Non-pigmented ciliary epithelial cell (primary cell): ENCODE results near the gene NEURL3.

Experiments
- DNase-seq: peaks from one replicate; pipeline ENCODE4 v3.0.0-alpha.2; 2010; ENCODE audit warnings: low read depth

NEURL3 gene

DNA sequence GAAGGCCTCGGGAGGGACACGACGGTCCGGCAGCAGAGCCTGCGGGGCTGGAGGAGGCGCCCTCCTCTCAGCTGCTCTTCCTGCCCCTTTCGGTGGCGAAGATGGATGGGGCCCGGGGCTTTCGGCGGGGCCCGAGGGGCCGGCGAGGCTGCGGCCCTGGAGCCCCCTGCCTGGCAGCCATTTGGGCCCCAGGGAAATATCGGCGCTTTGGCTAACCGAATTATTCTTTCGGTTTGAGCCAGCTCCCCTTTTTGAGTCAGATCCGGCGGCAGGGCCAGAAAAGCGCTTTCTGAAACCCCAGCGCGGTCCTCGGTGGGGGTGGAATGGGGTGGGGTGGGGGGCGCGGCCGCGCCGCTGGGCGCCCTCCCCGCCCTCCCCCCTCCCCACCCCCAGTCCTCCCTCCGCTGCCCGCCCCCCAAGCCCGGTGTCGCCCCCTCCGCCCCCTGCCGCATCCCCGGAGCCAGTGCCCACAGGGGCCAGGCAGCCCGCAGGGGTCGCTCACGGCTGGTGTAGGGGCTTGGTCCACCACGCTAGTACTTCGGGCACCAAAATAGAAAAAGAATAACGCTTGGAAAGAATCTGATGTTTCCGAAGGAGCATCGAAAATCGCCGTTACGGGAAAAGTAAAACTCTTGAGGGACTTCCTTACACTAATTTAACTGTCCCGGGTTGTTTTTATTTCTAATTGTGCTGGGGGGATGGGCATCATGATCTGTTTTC, 22.3 kb upstream of the NEURL3 start:
- DNase-seq: no peak

DNA sequence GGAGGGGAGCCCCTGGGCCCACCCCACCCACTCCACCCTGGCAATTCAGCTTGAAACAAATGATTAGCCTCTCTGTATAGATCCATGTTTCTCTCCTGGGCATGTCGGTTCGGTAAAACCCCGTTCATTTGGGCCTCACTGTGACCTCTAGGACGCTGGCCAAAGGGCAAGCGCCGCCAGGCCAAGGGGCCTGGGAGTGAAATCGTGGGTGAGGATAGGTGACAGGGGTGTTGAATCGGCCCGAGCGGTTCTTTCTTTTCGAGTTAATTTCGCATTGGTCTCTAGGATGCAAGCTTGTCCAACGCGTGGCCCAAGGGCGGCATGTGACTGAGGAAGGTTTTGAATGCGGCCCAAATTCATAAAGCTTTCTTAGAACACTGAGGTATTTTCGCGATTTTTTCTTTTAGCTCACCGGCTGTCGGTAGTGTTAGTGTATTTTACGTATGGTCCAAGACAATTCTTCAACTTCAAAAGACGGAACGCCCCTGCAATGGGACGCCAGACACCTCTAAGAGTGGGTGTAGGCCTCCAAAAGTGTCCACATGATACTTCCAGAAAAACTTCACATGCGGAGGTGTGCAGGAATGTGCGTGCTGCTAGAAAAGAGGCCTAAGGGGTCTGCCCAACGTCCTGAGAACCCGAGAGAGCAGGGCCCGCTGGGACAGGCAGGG, 21.6 kb upstream of the NEURL3 start:
- no peak for DNase-seq

DNA sequence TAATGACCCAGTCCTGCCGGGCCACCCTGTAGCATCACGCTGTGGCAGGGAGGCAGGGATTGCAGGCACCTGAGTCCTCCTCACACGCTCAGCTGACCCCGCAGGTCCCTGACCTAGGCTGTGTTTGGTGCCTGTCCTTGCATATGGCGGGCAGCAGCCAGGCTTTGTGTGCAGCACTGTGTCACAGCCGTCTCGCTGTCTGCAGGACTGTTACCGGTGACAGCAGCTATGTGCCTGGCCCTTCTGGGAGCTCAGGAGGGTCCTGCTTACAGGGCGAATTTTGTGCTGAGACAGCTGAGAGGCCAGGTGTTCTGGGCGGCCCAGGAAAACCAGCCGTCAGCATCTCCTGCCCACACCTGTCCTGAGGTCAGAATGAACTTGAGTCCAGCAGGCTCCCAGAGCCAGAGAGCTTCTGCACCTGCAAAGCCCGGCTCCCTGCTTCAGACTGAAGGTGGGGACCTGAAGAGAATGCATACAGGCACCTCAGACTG, 21.0 kb upstream of the NEURL3 start:
- DNase-seq: no peak

DNA sequence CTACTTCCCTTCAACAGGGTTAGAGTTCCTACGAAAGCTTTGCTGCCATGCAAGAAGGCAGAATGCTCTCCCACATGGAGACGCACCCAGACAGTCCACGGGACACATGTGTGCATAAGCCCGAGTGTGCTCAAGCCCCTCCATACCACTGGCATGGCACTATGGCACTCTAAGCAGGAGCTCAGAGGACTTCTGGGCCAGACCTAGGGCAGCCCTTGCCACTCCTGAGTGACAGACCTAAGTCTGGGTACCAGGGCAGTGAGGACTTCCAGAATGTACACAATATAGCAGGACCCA, 20.0 kb upstream of the NEURL3 start:
- DNase-seq: no peak

DNA sequence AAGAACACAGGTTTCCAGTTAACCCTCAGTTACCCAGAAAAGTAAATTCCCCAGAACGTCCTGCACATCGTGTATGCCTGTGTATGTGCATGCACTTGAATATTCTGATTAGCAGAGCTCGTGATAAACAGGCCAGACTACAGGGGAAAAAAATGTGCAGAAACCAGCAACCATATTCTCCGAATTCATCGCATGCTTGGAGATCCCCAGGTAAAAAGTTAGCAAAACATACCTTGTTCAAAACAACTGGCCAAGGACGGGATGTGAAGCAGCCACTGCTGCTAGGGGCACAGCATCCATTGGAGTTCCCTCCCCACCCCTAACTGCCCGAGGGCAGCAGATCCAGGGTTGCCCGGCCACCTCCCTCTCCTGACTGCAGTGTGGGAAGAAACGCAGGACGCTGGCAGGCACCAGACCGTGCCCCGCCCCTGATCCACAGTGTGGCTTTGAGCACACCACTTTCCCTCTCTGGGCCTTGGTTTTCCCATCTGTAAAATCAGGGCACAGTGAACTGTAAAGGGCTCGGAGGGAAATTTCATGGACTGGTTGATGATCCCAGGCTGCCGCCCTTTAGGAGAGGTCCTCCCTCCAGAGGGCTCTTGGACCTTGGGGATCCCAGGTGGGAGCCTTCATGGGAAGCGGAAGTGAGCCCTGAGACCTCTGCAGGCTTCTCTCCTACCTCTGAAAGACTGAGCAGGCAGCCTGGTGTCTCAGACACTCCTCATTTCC, 19.5 kb upstream of the NEURL3 start:
- no peak for DNase-seq

DNA sequence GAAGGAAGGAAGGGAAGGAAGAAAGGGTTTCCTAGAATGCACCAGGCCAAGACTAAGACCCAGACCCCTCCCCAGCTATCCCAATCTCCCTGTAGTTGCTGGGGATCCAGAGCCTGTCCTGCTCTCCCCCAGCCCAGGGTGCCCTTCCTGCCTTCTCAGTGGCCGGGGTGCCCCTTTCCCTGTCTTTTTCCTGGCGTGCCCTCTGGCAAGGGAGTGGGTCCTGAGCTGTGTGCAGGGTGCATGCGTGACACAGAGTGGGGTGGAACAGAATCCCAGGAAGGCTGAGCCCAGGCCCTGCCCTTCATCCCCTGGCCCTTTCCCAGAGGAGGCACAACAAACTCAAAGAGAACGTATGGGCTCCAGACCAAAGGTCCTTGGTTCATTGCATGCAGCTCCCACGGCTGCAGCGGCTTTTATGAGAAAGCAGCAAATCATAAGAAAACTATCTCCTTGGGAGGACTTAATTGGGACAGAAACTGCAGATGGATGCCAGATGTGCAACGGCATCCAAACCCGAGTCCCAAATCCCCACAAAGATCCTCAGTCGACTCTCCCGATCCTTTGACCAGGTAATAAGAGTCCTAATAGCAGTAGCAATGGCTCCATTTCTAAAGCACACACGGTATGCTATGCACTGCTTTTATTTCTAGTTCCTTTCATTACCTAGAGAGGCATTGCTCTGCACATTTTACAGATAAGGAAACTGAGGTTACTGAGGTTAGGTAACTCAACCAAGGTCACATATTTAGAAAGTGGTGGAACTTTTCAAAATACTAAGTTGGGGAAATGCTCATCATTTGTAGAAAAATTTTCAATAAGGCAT, 18.7 kb upstream of the NEURL3 start:
- no peak for DNase-seq

DNA sequence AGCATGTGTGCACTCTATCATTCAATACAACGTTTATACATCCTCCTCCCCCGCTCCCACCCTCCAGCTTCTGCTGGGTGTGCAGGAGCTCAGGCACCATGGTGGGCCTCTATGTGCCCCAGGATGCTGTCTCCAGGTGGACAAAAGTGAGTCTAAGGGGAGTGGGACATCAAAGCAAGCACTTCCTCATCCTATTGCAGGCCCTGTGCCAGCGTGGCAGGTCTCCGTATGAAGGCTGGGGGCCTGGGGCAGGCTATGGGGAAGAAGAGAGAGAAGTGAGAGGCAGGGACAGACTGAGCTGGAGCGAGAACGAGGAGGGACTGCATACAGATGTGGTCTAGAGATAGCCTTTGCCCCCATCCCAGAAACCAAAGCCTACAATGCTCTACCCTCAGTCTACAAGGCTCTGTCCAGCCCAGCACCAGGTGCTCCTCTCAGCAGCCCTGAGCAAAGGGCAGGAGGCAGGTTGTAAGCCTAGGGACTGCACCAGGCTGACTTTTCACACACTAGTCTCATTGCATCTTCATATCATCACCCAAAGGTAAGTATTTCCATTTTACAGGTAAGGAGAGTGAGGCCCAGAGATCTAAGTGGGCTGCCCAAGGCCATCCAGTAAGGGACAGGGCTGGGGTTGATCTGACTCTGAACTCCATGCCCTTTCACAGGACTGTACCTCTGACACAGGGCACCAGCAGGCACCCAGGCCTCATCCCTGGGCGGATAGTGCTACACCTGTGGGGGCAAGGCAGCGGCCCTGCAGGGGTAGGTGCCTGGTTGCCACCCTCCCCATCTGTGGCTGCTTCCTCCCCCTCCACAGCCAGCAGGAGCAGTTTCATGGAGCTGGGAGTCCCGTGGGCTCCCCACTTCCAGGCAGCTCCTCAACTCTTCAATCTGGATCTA, 17.4 kb upstream of the NEURL3 start:
- DNase-seq: no peak

DNA sequence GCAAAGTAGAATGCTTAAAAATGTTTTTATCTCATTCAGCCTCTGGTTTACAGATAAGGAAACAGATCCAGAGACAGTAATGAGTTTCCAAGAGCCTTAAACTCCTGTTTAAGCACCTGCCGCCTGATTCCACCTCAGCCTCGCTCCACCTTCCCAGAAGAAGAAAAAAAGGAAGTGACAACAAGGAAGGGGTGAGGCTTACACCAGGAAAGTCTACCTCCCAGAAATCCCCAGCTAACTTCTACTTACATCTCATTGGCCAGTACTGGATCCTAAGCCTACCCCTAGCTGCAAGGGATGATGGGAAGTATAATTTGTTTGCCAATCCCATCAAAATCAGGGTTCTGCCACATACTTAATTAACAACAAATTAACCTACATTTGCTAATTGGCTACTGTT, 16.1 kb upstream of the NEURL3 start:
- no peak for DNase-seq

DNA sequence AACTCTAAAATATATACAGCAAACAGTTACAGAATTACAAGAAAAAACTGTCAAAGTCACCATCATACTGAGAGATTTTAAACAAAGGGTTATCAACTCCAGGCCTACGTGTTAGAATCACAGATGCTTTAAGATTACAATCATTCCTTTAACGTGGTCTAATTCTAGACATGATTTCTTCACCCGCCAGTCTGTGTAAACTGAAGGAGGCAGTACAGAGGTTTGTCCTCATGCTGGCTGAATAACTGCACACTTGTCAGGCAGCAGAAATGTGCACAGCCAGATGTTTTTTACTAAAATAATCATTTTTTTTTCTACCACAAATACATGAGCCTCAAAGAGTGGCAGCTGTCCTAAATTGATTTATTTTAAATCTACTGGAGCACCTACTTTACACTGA, 15.5 kb upstream of the NEURL3 start:
- no peak for DNase-seq

DNA sequence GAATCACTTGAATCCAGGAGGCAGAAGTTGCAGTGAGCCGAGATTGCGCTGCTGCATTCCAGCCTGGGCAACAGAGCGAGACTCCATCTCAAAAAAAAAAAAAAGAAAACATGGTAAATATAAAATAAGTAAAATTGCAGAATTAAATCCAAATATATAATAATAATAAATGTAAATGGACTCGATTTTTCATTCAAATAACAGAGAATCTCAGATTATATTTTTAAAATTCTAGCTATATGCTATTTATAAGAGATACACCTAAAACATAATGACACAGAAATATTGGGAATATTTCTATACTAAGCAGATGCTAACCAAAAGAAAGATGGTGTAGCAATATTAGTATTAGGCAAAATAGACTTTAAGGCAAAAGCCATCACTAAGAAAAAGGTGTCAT, 15.1 kb upstream of the NEURL3 start:
- DNase-seq: no peak

DNA sequence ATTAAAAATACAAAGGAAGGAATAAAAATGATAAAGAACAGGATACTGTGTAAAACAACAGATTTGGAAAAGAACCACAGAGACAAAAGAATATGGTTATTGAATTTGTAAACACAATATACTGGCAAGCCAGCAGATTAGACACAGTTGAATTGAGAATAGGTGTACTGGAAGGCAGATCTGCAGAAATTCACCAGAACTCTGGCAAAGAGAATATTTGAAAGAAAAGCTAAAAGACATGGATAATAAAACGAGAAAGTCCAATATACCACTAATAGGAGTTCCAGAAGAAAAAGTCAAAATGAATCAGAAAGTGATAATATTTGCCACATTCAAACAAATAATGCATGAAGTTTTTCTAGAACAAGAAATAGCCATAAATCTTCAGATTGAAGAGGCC, 11.9 kb upstream of the NEURL3 start:
- no peak for DNase-seq

DNA sequence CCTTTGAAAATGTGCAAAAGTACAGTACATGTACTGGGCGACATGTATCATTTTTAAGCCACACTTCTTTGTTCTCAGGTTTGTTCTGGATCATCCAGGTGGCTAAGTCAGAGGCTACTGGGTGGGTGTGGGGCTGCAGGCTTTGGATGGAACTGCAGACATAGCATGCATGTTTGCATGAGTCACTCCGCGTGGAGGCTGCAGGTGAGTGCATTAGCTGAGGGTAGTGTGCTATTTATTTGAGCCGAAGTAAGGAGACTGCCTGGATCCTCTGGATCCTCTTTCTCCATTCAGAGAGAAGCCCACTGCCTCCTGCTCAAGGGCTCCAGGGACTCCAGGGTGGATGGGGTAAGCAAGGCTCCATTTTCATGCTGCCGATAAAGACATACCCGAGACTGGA, 9.4 kb upstream of the NEURL3 start:
- DNase-seq: no peak

DNA sequence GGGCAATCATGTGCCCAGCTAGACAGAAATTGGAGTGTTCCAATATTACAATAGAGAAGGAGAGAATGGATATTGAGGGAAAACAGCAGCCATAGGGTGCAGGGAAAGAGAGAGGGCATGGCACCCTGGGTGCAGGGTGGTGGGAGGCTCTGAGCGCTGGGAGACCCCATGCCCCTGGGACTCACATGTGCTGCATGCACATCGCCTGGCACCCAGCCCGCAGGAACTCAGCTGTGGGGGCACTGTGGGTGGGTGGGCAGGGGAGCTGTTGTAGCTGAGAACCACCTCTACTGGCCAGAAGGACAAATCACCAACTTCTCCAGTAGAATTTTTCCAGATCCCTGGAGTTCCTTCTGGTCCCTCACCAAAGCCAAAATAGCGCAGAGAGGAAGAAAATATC, 7.2 kb upstream of the NEURL3 start:
- DNase-seq: no peak

DNA sequence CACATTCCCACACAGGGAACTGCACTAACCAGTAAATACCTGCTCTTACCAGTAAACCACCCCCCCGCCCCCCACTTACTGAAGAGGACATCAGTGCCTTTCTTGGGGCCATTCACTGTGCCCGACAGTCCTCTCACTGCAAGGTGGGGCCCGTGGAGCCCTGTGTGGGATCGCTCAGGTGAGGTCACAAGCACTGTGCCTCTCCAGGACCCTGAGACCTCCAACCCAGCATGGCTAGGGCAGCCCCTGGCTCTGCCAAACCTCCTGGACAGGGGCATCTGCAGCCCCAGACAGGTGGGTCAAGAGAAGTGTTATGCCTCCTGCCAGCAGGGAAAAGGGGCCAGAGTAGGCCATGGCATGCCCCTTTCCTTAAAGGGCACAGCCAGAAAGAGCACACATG, 6.7 kb upstream of the NEURL3 start:
- DNase-seq: no peak

DNA sequence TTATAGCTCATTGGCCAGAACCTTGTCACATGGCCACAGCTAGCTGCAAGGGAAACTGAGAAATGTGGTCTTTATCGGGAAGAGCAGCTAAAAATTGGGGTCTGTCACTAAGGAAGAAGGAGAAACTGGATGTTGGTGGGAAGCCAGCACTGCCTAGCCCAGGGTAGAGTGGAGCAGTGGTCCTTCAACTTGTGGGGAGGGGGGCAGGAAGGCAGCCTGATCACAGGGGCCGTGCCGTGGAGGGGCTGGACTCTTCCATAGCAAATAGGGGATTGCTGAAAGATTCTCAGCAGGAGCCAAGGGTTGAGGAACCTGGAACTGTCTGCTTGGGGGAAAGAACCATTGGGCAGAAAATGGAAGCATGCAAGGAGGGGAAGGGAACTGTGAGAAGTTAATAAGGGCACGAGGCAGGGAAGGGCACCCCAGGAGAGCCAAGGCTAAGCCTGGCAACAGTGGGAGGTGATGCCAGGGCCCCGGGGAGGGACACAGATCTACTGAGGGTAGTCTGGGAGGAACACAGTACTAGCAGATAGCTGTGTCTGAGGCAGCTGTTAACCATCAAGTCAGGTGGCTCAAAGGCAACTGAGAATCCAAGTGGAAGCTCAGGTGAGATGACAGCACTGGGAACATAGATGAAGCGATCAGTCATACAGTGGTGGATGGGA, 5.9 kb upstream of the NEURL3 start:
- no peak for DNase-seq

DNA sequence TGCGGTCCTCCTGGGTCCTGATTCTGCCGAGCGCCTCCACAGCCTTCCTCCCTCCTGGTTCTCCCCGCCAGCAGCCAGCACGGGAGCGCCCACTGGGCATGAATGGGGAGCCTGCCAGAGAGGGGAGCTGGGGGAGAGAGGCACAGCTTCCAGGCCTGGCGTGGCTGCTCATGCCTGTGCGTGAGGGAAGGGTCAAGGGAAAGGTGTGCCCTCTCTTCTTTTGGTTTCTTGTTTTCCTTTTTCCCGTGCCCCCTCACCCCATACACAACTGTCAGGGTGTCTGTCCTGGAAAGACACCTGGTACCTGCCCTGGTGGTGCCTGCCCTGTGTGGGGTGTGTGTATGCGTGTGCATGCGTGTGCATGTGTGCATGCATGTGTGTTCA, 4.7 kb upstream of the NEURL3 start:
- no peak for DNase-seq

DNA sequence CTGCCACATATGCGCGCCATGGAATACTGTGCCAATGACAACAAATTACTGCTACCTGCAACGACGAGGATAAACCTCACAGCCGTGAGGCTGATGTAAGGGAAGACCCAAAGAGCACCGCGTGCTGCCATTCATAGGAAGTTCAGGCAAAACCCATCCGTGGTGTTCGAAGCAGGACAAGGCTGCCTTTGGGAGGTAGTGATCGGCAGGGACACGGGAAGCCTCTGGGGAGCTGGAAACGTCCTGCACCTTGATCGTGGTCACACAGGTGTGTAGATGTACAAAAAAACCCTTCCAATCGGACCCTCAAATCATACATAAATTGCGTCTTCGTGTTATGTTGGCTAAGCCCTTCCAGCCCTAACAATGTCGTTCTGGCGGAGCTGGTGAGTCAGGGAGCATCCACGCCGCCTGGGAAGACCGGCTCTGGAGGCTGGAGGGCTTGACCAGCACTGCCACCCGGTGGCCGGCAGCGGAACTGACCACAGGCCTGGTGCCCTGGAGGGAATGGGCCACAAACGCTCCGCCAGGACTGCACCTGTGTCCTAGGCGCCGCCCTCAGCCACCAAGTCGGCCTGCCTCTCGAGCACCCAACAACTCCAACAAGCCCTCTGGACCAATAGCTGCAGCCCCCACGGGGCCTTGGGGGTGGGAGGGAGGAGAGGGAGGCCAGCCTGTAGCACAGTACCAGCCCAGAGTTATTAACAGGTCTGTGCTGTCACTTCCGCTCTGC, 4.1 kb upstream of the NEURL3 start:
- DNase-seq: peak; percentile 38

DNA sequence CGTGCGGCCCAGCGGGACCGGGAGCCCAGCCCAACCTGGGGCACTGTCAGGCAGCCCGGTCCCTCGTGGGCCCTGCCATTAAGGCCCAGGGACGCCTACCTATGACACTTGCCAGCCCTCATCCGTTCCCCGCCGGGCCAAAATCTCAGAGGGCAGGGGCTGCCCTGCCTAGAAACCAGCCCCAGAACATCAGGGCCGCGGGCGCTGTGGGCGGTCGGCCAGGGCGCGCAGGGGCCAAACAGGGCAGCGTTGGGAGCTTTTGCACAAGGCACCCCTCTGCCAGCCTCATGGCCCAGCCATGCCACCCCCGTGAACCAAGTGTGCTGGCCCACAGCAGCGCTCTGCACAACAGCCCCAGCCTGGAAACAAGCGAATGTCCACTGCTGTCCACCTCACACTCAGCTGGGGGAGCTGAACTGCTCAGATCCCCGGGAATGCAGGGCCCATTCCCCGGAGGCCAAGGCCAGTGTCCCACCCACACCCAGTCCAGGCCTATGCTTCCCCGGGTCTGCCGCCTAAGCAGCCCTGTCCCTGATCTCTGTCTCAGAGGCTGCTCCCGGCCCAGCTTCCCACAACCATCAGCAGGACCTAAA, 3.5 kb upstream of the NEURL3 start:
- no peak for DNase-seq

DNA sequence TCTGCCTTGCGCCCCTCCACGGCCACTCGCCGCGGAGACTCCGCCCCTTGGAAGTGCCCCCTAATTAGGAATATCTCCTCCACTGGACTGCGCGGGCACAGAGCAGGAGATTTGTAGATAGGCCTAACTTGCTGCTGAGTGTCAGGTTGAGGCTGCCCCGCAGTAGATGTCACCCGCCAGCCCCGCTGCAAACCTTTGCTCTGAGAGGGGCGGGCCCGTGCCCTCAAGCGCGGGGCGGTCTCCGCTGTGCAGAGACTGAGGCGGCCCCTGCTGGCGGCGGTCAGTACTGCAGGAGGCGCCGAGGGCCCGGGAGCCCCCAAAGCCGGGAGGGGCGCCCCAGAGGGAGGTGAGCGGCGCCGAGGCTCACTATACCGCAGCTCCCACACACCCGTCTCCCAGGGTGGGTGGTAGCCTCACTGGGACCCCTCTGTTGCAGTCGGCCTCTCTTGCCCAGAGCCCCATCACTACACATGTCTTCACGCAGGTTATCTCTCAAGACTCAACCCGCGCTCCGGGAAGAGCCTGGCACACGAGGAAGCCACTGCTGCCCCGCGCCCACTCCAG, 2.9 kb upstream of the NEURL3 start:
- no peak for DNase-seq

DNA sequence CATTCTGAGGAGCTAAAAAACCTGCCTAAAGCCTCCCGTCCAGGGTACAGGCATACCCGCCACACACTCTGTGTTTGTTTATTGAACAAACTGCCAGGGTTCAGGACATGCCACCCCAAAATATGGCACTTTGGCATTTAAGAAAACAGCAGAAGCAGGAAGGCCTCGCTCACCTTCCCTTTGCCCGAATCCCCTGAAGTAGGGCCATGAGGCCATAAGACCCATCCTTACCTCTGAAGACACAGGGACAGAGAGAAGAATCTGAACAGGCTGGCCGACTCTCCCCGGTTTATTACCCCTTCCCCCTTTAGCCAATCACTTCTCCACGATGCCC, 1.7 kb upstream of the NEURL3 start:
- no peak for DNase-seq
